ENCODE results near the gene AVPI1. TPM values are rescaled to one million over a fixed set of nuclear protein-coding genes. Genes with fewer than 3 reads are reported as not detected.

Gene AVPI1
- total RNA-seq, 1 donor from 2014 or later, result 2.4 TPM

DNA sequence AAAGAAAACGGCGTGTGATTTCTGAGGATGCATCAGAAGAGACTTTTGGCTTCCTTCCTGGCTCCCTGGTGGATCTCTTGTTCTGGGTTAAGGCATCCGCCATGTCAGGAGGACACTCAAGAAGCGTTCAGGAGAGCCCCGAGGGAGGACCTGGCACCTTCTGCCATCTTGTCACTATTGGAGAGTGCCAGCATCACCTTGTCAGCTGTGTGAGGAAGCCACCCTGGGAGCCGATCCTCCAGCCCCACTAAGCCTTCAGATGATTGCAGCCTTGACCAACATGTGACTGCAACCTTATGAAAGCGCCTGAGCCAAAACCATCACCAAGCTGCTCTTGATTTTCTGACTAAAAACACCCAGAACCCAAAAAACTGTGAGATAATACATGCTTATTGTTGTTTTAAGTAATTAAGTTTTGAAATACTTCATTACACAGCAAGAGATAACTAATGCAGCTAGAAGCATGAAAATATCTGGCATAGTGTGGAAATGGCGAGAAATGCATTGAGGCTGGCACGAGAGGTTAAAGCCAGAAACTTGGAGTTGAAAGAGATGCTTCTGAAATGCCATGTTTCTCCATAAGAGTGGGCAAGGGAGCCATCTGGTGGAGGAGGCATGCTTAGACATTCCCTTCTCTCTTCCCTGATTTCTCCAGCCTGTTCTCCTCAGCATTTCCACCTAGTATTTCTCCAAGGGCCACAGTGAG, 44.5 kb upstream of the AVPI1 start:
- peaks cover 10% of the 10 kb centered on the region for H3K4me1 Mint-ChIP-seq
- no peaks in the 10 kb centered on the region for H3K36me3 Mint-ChIP-seq (ENCODE audit: low read depth)
- DNase-seq (ENCODE audit: low read depth, low spot score), result peak; percentile 74
- peak overlapping the region; percentile 58 for H3K4me3 Mint-ChIP-seq
- no peak overlapping the region for H3K27ac Mint-ChIP-seq (ENCODE audit: unreplicated experiment)
- peaks cover 7% of the 10 kb centered on the region for H3K27me3 Mint-ChIP-seq (ENCODE audit: low read depth)
- peak; percentile 90 for TF ChIP-seq CTCF (conservative IDR thresholded peaks at IDR 0.05)
- H3K9me3 Mint-ChIP-seq, result peaks cover 11% of the 10 kb centered on the region

GRCh38 chr10:97729014-97729413, 42.0 kb upstream of the AVPI1 start:
- Mint-ChIP-seq H3K36me3 (ENCODE audit: low read depth) (no peaks in the 10 kb centered on the region), H3K4me3 (no peak overlapping the region), H3K27ac (ENCODE audit: unreplicated experiment) (no peak overlapping the region), H3K9me3 (no peaks in the 10 kb centered on the region), H3K4me1 (peaks cover 12% of the 10 kb centered on the region), H3K27me3 (ENCODE audit: low read depth) (no peaks in the 10 kb centered on the region)
- DNase-seq (ENCODE audit: low read depth, low spot score), result no peak
- TF ChIP-seq CTCF (conservative IDR thresholded peaks at IDR 0.05), result no peak

DNA sequence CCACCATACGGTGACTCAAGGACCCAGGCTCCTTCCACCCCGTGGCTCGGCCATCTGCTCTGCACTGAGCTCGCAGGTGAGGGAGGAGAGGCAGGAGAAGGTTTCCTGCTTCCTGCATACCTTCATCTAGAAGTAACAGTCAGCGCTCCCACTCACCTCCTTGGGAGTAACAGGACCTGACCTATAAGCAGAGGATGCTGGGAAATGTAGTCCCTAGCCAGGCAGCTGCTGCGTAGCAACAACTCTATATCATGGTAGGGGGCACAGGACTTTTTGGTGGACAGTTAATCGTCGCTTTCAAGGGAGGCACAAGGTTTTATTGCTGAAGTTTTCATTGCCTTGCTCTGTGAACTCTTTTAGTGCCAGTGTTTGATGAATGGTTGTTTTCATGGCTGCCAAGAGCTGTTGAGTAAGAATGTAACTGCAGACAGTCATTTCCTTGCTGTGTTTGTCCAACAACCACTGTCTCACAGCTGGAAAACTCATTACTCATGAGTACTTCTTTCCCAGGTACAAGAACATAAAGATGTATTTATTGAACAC, 39.7 kb upstream of the AVPI1 start:
- H3K9me3 Mint-ChIP-seq, result no peaks in the 10 kb centered on the region
- peaks cover 9% of the 10 kb centered on the region for H3K4me1 Mint-ChIP-seq
- no peak overlapping the region for H3K27ac Mint-ChIP-seq (ENCODE audit: unreplicated experiment)
- DNase-seq (ENCODE audit: low read depth, low spot score), result no peak
- no peaks in the 10 kb centered on the region for H3K27me3 Mint-ChIP-seq (ENCODE audit: low read depth)
- H3K4me3 Mint-ChIP-seq, result no peak overlapping the region
- no peak for TF ChIP-seq CTCF (conservative IDR thresholded peaks at IDR 0.05)
- H3K36me3 Mint-ChIP-seq (ENCODE audit: low read depth), result no peaks in the 10 kb centered on the region

DNA sequence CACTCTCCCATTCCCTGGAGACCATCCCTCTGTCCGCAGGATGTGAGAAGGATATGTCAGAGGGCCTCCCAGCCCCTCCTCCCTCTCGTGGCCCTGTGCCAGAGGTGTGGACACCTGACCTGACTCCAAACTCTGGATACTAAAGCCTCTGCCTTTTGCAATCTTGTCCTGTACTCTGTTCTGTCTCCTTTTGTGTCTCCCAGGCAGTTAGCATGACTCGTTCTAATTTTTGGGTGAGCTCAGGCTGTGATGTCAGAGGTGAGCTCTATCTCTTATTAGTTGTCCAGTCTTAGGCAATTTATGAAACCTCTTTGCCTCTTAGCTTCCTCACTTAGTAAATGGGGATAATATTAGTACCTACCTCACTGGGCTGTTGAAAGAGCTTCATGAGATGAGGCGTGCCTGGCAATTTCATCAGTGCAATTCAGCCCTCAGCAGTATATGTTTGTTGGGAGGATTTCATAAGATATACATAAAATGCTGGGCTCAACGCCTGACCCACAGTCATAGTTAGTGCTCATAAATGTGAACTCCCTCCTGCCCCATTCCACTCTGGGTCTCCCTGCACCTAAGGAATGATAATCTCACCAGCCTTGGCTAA, 37.4 kb upstream of the AVPI1 start:
- peaks cover 11% of the 10 kb centered on the region for H3K4me1 Mint-ChIP-seq
- no peak for DNase-seq (ENCODE audit: low read depth, low spot score)
- no peak overlapping the region for H3K4me3 Mint-ChIP-seq
- no peaks in the 10 kb centered on the region for H3K9me3 Mint-ChIP-seq
- no peak for TF ChIP-seq CTCF (conservative IDR thresholded peaks at IDR 0.05)
- H3K36me3 Mint-ChIP-seq (ENCODE audit: low read depth), result no peaks in the 10 kb centered on the region
- H3K27me3 Mint-ChIP-seq (ENCODE audit: low read depth), result no peaks in the 10 kb centered on the region
- H3K27ac Mint-ChIP-seq (ENCODE audit: unreplicated experiment), result no peak overlapping the region

GRCh38 chr10:97723001-97723400, 36.0 kb upstream of the AVPI1 start:
- no peak for TF ChIP-seq CTCF (conservative IDR thresholded peaks at IDR 0.05)
- H3K36me3 Mint-ChIP-seq (ENCODE audit: low read depth), result peaks cover 1% of the 10 kb centered on the region
- DNase-seq (ENCODE audit: low read depth, low spot score), result no peak
- H3K27me3 Mint-ChIP-seq (ENCODE audit: low read depth), result no peaks in the 10 kb centered on the region
- no peaks in the 10 kb centered on the region for H3K9me3 Mint-ChIP-seq
- H3K27ac Mint-ChIP-seq (ENCODE audit: unreplicated experiment), result no peak overlapping the region
- peaks cover 26% of the 10 kb centered on the region for H3K4me1 Mint-ChIP-seq
- H3K4me3 Mint-ChIP-seq, result no peak overlapping the region

All from neural crest cell (in vitro differentiated cells).